Kidney epithelial cell (primary cell): ENCODE results near the gene MED10. TPM values are rescaled to one million over a fixed set of nuclear protein-coding genes. Genes with fewer than 3 reads are reported as not detected.

ENCODE experiments used
- DNase-seq: peaks from one replicate; pipeline ENCODE4 v3.0.0-alpha.2; 2010; ENCODE audit warnings: low read depth
- H3K27me3 ChIP-seq: 2 replicates; pipeline ENCODE4 v1.6.0; 2011; ENCODE audit warnings: low read length; ENCODE audit not compliant: control insufficient read depth, insufficient read depth
- H3K36me3 ChIP-seq: 2 replicates; pipeline ENCODE4 v1.5.1; 2011; ENCODE audit warnings: low read length; ENCODE audit not compliant: control insufficient read depth, insufficient read depth
- H3K4me3 ChIP-seq: 2 replicates; pipeline ENCODE4 v1.5.1; 2011; ENCODE audit warnings: low read depth, mild to moderate bottlenecking, control low read depth, low read length
- CTCF ChIP-seq: IDR thresholded peaks from 2 replicates; pipeline ENCODE4 v1.5.1; 2011; ENCODE audit warnings: mild to moderate bottlenecking, moderate library complexity, low read length, control low read depth, inconsistent platforms; ENCODE audit not compliant: insufficient read depth, poor library complexity, severe bottlenecking
- total RNA-seq: library from RNA; depleted of rRNA; stranded (reverse); fragments of >200 nt; gene quantifications from 2 replicates; pipeline ENCODE4 v1.2.3, GENCODE V29; 2015

MED10 gene
- total RNA-seq, 1 donor from 2014 or later, result 45.7 TPM

GRCh38 chr5:6378766-6379103 is 388 bp upstream of the MED10 start:
- TF ChIP-seq CTCF, result no peak
- H3K27me3 ChIP-seq, result no peaks in the 10 kb centered on the region
- H3K36me3 ChIP-seq, result no peaks in the 10 kb centered on the region
- DNase-seq, result no peak
- peak overlapping the region; percentile 98 for H3K4me3 ChIP-seq

GRCh38 chr5:6377582-6377904 is 804 bp downstream of the MED10 start:
- DNase-seq, result no peak
- peak overlapping the region; percentile 98 for H3K4me3 ChIP-seq
- no peaks in the 10 kb centered on the region for H3K36me3 ChIP-seq
- H3K27me3 ChIP-seq, result no peaks in the 10 kb centered on the region
- no peak for TF ChIP-seq CTCF

GRCh38 chr5:6376974-6377520 is 1.3 kb downstream of the MED10 start:
- no peaks in the 10 kb centered on the region for H3K36me3 ChIP-seq
- TF ChIP-seq CTCF, result no peak
- no peaks in the 10 kb centered on the region for H3K27me3 ChIP-seq
- no peak for DNase-seq
- peak overlapping the region; percentile 98 for H3K4me3 ChIP-seq

GRCh38 chr5:6373081-6373846 is 5.1 kb downstream of the MED10 start:
- H3K36me3 ChIP-seq, result no peaks in the 10 kb centered on the region

GRCh38 chr5:6372251-6373080 is 5.9 kb downstream of the MED10 start:
- Histone ChIP-seq H3K4me3 (no peak overlapping the region), H3K36me3 (no peaks in the 10 kb centered on the region), H3K27me3 (no peaks in the 10 kb centered on the region)
- DNase-seq, result no peak
- no peak for TF ChIP-seq CTCF

More at GRCh38 chr5:6373081-6373846, 5.1 kb downstream of the MED10 start:
- Histone ChIP-seq H3K4me3 (no peak overlapping the region), H3K27me3 (no peaks in the 10 kb centered on the region)
- no peak for DNase-seq
- no peak for TF ChIP-seq CTCF
